Umbilical cord (tissue), 2 donors: ENCODE data around the gene CD226. TPM values are rescaled to one million over a fixed set of nuclear protein-coding genes. Genes with fewer than 3 reads are reported as not detected.
"Not testable (repeated sequence)": the region's sequence is repeated elsewhere in the genome, so short reads cannot be mapped to it uniquely, and the experiment has no call there.

Source experiments
- DNase-seq: peaks from one replicate; pipeline ENCODE4 v3.0.0-alpha.2; 2015; ENCODE audit warnings: low spot score
- total RNA-seq: library from RNA; depleted of rRNA; stranded (reverse); fragments of >200 nt; gene quantifications from one replicate; pipeline ENCODE4 v1.2.3, GENCODE V29; 2014; ENCODE audit warnings: low replicate concordance; ENCODE audit not compliant: insufficient read depth

CD226 gene
- total RNA-seq, 1 donor from 2014 or later, result 14.0 TPM

GRCh38 chr18:69874058-69874457, 73.6 kb downstream of the CD226 start:
- no peak for DNase-seq

DNA sequence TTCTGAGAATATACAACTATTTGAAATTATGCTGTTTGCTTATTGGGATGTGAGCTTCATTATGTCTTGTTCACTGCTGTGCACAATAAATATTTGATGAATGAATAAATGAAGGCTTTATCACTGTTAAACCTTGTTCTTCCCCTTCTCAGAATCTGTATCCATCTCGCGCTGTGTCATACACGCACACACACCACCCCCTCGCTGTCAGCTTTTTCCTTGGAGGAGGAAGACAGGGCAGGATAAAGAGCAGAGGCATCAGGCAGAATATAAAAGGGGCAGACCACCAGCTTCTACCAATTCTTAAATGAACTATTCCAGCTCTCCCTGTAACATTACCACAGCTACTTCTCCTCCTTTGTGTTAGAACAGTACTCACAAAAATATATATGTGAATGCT, 75.0 kb downstream of the CD226 start:
- no peak for DNase-seq

- DNase-seq, result no peak
Measured at GRCh38 chr18:69871363-69871762, 76.3 kb downstream of the CD226 start.

- DNase-seq, result no peak
Measured at GRCh38 chr18:69870736-69871135, 76.9 kb downstream of the CD226 start.

DNA sequence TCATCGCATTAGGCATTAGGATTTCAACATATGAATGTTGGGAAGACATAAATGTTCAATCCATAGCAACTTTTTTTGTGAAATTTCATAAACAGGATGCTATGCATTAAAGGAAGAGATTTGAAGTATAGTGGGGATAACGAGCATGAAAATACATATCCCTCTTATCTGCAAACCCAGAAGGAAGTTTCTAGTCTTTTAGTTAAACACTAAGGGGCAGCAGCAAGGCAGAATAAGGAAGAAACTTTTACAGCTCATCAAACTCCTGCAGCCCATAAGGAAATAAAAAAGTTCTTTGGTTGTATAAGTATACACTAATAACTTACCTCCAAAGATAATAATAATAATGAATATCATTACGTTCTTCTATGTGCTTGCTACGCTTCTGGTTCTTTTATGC, 81.5 kb downstream of the CD226 start:
- DNase-seq, result no peak

DNA sequence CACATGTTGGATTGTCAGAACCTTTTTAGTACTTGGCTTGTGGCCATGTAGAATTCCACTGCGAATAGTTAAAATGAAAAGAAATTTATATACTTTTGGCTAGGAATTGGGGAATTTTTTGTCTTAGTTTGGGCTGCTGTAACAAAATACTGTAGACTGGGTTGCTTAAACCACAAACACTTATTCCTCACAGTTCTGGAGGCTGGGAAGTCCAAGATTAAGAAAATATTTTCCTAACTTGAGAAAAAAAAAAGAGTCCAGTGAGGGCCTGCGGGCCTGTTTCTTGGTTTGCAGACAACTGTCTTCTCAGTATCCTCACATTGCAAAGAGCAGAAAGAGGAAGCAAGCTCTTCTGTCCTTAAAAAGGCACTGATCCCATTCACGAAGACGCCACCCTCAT, 81.9 kb downstream of the CD226 start:
- no peak for DNase-seq

GRCh38 chr18:69864802-69865201, 82.9 kb downstream of the CD226 start:
- not testable (repeated sequence) for DNase-seq

- DNase-seq, result no peak
Measured at GRCh38 chr18:69858897-69859296, 88.8 kb downstream of the CD226 start.

DNA sequence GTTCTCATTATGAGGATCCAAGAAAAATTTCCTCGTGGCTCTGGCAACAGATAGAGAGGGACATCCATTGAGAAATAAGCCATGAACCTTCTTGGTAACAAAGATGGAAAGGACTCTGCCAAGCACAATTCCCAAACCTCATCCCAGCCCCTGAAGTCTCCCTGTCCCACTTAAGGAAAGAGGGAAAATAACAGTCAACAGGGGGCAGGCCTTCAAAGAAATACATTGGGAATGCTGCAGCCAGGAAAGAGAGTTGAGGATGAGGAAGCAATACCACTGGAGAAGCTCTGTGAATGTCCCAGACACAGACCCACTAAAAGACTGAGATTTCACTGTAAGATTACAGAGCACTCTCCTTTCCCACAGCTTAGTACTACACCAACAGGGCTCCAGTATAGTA, 93.2 kb downstream of the CD226 start:
- no peak for DNase-seq

GRCh38 chr18:69853051-69853450, 94.6 kb downstream of the CD226 start:
- DNase-seq, result no peak

- peak; percentile 46 for DNase-seq
Measured at GRCh38 chr18:69845593-69846506, 101.8 kb downstream of the CD226 start.

DNA sequence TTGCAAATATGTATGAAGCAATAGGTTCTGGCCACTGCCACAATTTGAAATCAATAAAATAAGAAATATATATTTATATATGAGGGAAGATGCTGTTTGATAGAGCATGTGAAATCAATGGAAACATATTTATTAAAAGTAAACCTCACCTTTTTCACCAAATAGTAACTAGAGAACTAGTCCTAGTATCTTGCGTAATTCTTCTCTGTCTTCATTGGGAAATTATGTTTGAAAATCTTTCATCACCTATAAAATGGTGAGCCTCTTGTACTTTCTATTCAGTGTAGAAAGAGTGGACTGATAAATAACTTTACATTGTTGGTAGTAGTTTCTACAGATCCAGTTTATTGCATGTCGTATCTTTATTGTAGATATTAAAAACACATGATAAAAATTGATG, 103.0 kb downstream of the CD226 start:
- no peak for DNase-seq

- DNase-seq, result no peak
Measured at GRCh38 chr18:69843015-69843414, 104.7 kb downstream of the CD226 start.

- DNase-seq, result no peak
Measured at GRCh38 chr18:69841117-69841516, 106.6 kb downstream of the CD226 start.

GRCh38 chr18:69840445-69840844, 107.2 kb downstream of the CD226 start:
- DNase-seq, result no peak

GRCh38 chr18:69840001-69840400, 107.7 kb downstream of the CD226 start:
- no peak for DNase-seq

DNA sequence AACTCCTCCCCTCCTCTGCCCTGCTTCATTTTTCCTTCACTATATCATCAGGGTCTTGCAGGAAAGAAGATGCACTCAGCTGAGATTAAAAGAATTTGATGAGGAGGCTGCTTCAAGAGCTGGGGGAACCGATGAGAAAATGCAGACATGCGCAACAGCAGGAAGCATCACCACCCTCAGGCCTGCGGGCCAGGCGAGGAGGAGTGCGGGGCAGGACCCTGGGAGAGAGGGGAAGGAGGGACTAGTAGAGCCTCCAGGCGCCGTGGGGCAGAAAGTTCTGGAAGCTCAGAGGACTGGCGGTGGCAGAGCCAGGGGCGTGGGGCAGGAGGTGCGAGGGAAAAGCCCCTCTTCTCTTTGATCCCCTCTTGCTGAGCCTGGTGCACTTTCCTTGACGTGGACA, 108.2 kb downstream of the CD226 start:
- DNase-seq, result no peak

GRCh38 chr18:69838620-69839411, 108.9 kb downstream of the CD226 start:
- DNase-seq, result no peak

DNA sequence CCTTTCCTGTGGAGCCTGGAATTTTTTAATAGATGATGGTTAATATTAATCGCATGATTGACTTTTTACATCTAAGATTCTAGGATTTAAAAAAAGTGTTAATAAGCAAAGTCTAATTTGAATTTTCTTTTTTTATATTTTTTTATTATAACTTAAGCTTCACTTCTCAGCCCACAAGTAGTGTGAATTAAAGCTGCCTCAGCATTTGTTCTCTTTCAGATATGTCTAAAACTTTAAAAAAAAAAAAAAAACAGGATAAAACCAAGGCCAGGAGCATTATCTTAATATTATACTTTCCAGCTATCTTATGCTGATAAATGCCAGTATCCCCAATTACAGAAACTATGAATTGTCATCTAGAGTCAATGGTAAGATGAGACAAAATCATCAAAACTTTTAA, 109.7 kb downstream of the CD226 start:
- no peak for DNase-seq

- not testable (repeated sequence) for DNase-seq
Measured at GRCh38 chr18:69834980-69835379, 112.7 kb downstream of the CD226 start.

DNA sequence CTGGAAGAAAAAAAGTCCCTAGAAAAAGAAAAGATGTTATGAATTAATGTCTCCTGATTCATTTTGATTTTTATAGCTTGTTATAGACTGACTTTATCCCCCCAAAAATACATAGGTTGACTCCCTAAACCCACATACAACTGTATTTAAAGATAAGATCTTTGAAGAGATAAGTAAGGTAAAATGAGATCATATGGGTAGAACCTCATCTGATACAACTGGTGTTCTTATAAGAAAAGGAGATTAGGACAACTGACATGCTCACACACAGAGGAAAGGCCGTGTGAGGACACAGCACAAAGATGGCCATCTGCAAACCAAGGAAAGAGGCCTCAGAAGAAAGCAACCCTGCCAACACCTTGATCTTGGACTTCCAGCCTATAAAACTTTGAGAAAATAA, 117.5 kb downstream of the CD226 start:
- no peak for DNase-seq

- DNase-seq, result no peak
Measured at GRCh38 chr18:69820538-69820937, 127.1 kb downstream of the CD226 start.

GRCh38 chr18:69819460-69819859, 128.2 kb downstream of the CD226 start:
- DNase-seq, result no peak
